ENCODE results near the gene LAMTOR4. TPM values are rescaled to one million over a fixed set of nuclear protein-coding genes. Genes with fewer than 3 reads are reported as not detected.
"Not testable (repeated sequence)": the region's sequence is repeated elsewhere in the genome, so short reads cannot be mapped to it uniquely, and the experiment has no call there.

Gene LAMTOR4
- polyA plus RNA-seq, 1 donor (not counting 4 experiments of a cell fraction or from before 2014, with no cell fraction given), result 99.2 TPM

DNA sequence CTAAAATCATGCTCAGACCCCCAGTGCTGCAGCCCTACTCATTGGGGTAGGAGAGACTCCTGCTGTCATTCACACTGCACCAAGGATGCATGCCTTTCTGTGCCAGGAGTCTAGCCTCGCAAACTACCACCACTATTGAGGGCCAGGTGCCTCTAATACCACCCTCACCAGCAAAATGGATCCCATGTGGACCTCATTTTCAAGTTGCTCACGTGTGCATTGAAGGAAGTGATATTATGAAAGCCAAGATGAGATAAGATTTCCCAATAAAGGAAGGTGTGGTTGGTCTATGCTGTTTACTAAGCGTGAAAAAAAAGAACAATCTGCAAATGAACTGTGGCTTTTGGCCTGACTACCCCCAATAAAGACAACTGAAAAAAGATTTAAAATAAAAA is 7.2 kb upstream of the LAMTOR4 start:
- Histone ChIP-seq H3K27ac (ENCODE audit: control insufficient read depth, insufficient read depth, low read length) (no peak overlapping the region), H3K79me2 (ENCODE audit: control insufficient read depth, insufficient read depth, low read length) (no peaks in the 10 kb centered on the region), H3K9me1 (ENCODE audit: control insufficient read depth, extremely low read depth, insufficient read depth, low read length) (no peaks in the 10 kb centered on the region), H3K4me3 (ENCODE audit: control insufficient read depth in 2 of 3, extremely low read depth in 1 of 3, insufficient read depth in 2 of 3, low read depth in 1 of 3, low read length in 3 of 3) (no peak overlapping the region), H3K27me3 (ENCODE audit: control insufficient read depth, extremely low read depth, insufficient read depth, low read length) (no peaks in the 10 kb centered on the region), H3K36me3 (ENCODE audit: control insufficient read depth in 2 of 2, extremely low read depth in 1 of 2, insufficient read depth in 2 of 2, low read length in 2 of 2) (no peaks in the 10 kb centered on the region), H3K9me3 (ENCODE audit: control insufficient read depth, low read depth, low read length) (no peaks in the 10 kb centered on the region), H3K9ac (ENCODE audit: control insufficient read depth, extremely low read depth, insufficient read depth, low read length) (no peak overlapping the region), H3K4me1 (ENCODE audit: control insufficient read depth, extremely low read depth, insufficient read depth, low read length) (peaks cover 4% of the 10 kb centered on the region), H2AFZ (ENCODE audit: control insufficient read depth, low read length) (no peak overlapping the region), H3K4me2 (ENCODE audit: control insufficient read depth, extremely low read depth, insufficient read depth, low read depth, low read length) (no peak overlapping the region), H4K20me1 (ENCODE audit: control insufficient read depth, extremely low read depth, insufficient read depth, low read length) (no peaks in the 10 kb centered on the region)
- no peak for TF ChIP-seq EZH2 (IDR thresholded peaks at IDR 0.05; ENCODE audit: low read length)
- dilution Hi-C loops (cut with MboI; ENCODE audit: extremely low pct_ligation_motif_present, low sequenced_read_pairs), result no loop called here
- no peak for DNase-seq (ENCODE audit: low read depth, low spot score)
- no peak for FAIRE-seq

DNA sequence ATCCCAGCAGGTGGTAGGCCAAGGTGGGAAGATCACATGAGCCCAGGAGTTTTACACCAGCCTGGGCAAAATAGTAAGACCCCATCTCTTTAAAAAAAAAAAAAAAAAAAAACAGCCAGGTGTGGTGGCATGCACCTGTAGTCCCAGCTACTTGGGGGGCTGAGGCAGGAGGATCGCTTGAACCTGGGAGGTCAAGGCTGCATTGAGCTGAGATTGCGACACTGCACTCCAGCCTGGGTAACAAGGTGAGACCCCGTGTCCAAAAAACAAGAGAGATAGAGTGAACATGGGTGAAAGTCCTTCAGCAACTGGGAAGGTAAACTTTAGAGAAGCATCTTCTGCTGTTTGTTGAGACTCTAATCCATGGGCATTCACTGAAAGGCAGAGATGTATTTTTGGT is 6.3 kb upstream of the LAMTOR4 start:
- Histone ChIP-seq H3K4me2 (ENCODE audit: control insufficient read depth, extremely low read depth, insufficient read depth, low read depth, low read length) (no peak overlapping the region), H3K4me1 (ENCODE audit: control insufficient read depth, extremely low read depth, insufficient read depth, low read length) (peaks cover 4% of the 10 kb centered on the region)
- no peak for FAIRE-seq

DNA sequence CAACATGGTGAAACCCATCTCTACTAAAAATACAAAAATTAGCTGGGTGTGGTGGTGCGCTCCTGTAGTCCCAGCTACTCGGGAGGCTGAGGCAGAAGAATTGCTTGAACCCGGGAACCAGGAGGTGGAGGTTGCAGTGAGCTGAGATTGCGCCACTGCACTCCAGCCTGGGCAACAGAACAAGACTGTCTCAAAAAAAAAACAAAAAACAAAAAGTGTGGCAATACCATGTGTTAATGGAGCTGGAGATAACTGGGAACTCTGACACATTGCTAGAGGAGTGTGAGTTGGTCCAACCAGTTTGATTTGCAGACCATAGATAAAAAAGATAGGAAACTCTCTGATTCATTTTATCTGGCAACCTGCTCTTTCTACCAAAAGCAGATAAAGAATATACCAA is 2.4 kb upstream of the LAMTOR4 start:
- H3K4me3 ChIP-seq (ENCODE audit: control insufficient read depth in 2 of 3, extremely low read depth in 1 of 3, insufficient read depth in 2 of 3, low read depth in 1 of 3, low read length in 3 of 3); H3K27ac ChIP-seq (ENCODE audit: control insufficient read depth, insufficient read depth, low read length); DNase-seq (ENCODE audit: low read depth, low spot score); H3K36me3 ChIP-seq (ENCODE audit: control insufficient read depth in 2 of 2, extremely low read depth in 1 of 2, insufficient read depth in 2 of 2, low read length in 2 of 2); FAIRE-seq; H2AFZ ChIP-seq (ENCODE audit: control insufficient read depth, low read length); H3K9ac ChIP-seq (ENCODE audit: control insufficient read depth, extremely low read depth, insufficient read depth, low read length); dilution Hi-C loops (cut with MboI; ENCODE audit: extremely low pct_ligation_motif_present, low sequenced_read_pairs); H3K27me3 ChIP-seq (ENCODE audit: control insufficient read depth, extremely low read depth, insufficient read depth, low read length); H3K9me3 ChIP-seq (ENCODE audit: control insufficient read depth, low read depth, low read length); H3K4me2 ChIP-seq (ENCODE audit: control insufficient read depth, extremely low read depth, insufficient read depth, low read depth, low read length); H3K9me1 ChIP-seq (ENCODE audit: control insufficient read depth, extremely low read depth, insufficient read depth, low read length); H4K20me1 ChIP-seq (ENCODE audit: control insufficient read depth, extremely low read depth, insufficient read depth, low read length): not testable (repeated sequence)
- H3K79me2 ChIP-seq (ENCODE audit: control insufficient read depth, insufficient read depth, low read length), result peaks cover 15% of the 10 kb centered on the region
- H3K4me1 ChIP-seq (ENCODE audit: control insufficient read depth, extremely low read depth, insufficient read depth, low read length), result peaks cover 22% of the 10 kb centered on the region

More for the DNA sequence above, 6.3 kb upstream of the LAMTOR4 start:
- Histone ChIP-seq H3K36me3 (ENCODE audit: control insufficient read depth in 2 of 2, extremely low read depth in 1 of 2, insufficient read depth in 2 of 2, low read length in 2 of 2) (no peaks in the 10 kb centered on the region), H2AFZ (ENCODE audit: control insufficient read depth, low read length) (no peak overlapping the region), H4K20me1 (ENCODE audit: control insufficient read depth, extremely low read depth, insufficient read depth, low read length) (no peaks in the 10 kb centered on the region), H3K9ac (ENCODE audit: control insufficient read depth, extremely low read depth, insufficient read depth, low read length) (no peak overlapping the region), H3K9me3 (ENCODE audit: control insufficient read depth, low read depth, low read length) (no peaks in the 10 kb centered on the region), H3K27ac (ENCODE audit: control insufficient read depth, insufficient read depth, low read length) (no peak overlapping the region), H3K4me3 (ENCODE audit: control insufficient read depth in 2 of 3, extremely low read depth in 1 of 3, insufficient read depth in 2 of 3, low read depth in 1 of 3, low read length in 3 of 3) (no peak overlapping the region), H3K79me2 (ENCODE audit: control insufficient read depth, insufficient read depth, low read length) (no peaks in the 10 kb centered on the region), H3K27me3 (ENCODE audit: control insufficient read depth, extremely low read depth, insufficient read depth, low read length) (no peaks in the 10 kb centered on the region), H3K9me1 (ENCODE audit: control insufficient read depth, extremely low read depth, insufficient read depth, low read length) (no peaks in the 10 kb centered on the region)
- DNase-seq (ENCODE audit: low read depth, low spot score), result no peak
- no peak for TF ChIP-seq EZH2 (IDR thresholded peaks at IDR 0.05; ENCODE audit: low read length)
- TF ChIP-seq, protein P1, sequence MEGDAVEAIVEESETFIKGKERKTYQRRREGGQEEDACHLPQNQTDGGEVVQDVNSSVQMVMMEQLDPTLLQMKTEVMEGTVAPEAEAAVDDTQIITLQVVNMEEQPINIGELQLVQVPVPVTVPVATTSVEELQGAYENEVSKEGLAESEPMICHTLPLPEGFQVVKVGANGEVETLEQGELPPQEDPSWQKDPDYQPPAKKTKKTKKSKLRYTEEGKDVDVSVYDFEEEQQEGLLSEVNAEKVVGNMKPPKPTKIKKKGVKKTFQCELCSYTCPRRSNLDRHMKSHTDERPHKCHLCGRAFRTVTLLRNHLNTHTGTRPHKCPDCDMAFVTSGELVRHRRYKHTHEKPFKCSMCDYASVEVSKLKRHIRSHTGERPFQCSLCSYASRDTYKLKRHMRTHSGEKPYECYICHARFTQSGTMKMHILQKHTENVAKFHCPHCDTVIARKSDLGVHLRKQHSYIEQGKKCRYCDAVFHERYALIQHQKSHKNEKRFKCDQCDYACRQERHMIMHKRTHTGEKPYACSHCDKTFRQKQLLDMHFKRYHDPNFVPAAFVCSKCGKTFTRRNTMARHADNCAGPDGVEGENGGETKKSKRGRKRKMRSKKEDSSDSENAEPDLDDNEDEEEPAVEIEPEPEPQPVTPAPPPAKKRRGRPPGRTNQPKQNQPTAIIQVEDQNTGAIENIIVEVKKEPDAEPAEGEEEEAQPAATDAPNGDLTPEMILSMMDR (optimal IDR thresholded peaks at IDR 0.05 in 1 of 3, IDR thresholded peaks at IDR 0.05 in 1 of 3, conservative IDR thresholded peaks at IDR 0.05 in 1 of 3; ENCODE audit: extremely low read depth in 1 of 3, insufficient read depth in 2 of 3, low read length in 3 of 3), result no peak
- dilution Hi-C loops (cut with MboI; ENCODE audit: extremely low pct_ligation_motif_present, low sequenced_read_pairs), result no loop called here

Measured in keratinocyte (primary cell).